WTC11 (cell line): ENCODE results near the gene MTARC1.

Experiments
- ELF4 ChIP-seq: sonication (generic); formaldehyde crosslinking; IDR thresholded peaks from 2 replicates; pipeline ENCODE4 v1.8.1; 2022; ENCODE audit warnings: low read depth, mild to moderate bottlenecking, moderate library complexity, missing genetic modification reagents
- FOXJ3 ChIP-seq: sonication (generic); formaldehyde crosslinking; IDR thresholded peaks from 2 replicates; pipeline ENCODE4 v1.9.0; 2021; ENCODE audit warnings: missing genetic modification reagents, mild to moderate bottlenecking, borderline replicate concordance
- FOXP1 ChIP-seq: sonication (generic); formaldehyde crosslinking; IDR thresholded peaks from 2 replicates; pipeline ENCODE4 v1.8.0; 2022; ENCODE audit warnings: missing genetic modification reagents, mild to moderate bottlenecking, moderate library complexity, borderline replicate concordance
- JUN ChIP-seq: sonication (generic); formaldehyde crosslinking; IDR thresholded peaks from 2 replicates; pipeline ENCODE4 v1.8.0; 2023; ENCODE audit warnings: mild to moderate bottlenecking, missing genetic modification reagents
- KAT7 ChIP-seq: sonication (generic); formaldehyde crosslinking; IDR thresholded peaks from 2 replicates; pipeline ENCODE4 v1.8.1; 2023; ENCODE audit warnings: missing genetic modification reagents, mild to moderate bottlenecking, borderline replicate concordance
- NFE2L1 ChIP-seq: sonication (generic); formaldehyde crosslinking; IDR thresholded peaks from 2 replicates; pipeline ENCODE4 v1.8.1; 2023; ENCODE audit warnings: missing genetic modification reagents
- NR3C1 ChIP-seq: sonication (generic); formaldehyde crosslinking; conservative IDR thresholded peaks from 2 replicates; pipeline ENCODE4 v1.8.1; 2023; ENCODE audit warnings: low read depth, mild to moderate bottlenecking, missing genetic modification reagents
- TEAD1 ChIP-seq: sonication (generic); formaldehyde crosslinking; IDR thresholded peaks from 2 replicates; pipeline ENCODE4 v1.8.0; 2022; ENCODE audit warnings: mild to moderate bottlenecking, missing genetic modification reagents
- ZNF232 ChIP-seq: sonication (generic); formaldehyde crosslinking; IDR thresholded peaks from 2 replicates; pipeline ENCODE4 v1.8.0; 2022; ENCODE audit warnings: mild to moderate bottlenecking, missing genetic modification reagents
- TF ChIP-seq, protein P1 (sequence below): fragments of 200-600 bp; IDR thresholded peaks from 2 replicates; pipeline ENCODE4 v1.8.0; 2022; ENCODE audit warnings: antibody characterized with exemption
- TF ChIP-seq, protein P2 (sequence below): sonication (generic); formaldehyde crosslinking; IDR thresholded peaks from 2 replicates; pipeline ENCODE4 v1.8.0; 2022; ENCODE audit warnings: mild to moderate bottlenecking, missing genetic modification reagents
- TF ChIP-seq, protein P3 (sequence below): sonication (generic); formaldehyde crosslinking; IDR thresholded peaks from 2 replicates; pipeline ENCODE4 v1.8.0; 2023; ENCODE audit warnings: missing genetic modification reagents
- TF ChIP-seq, protein P4 (sequence below): sonication (generic); formaldehyde crosslinking; IDR thresholded peaks from 2 replicates; pipeline ENCODE4 v1.8.0; 2022; ENCODE audit warnings: mild to moderate bottlenecking, missing genetic modification reagents

DNA sequence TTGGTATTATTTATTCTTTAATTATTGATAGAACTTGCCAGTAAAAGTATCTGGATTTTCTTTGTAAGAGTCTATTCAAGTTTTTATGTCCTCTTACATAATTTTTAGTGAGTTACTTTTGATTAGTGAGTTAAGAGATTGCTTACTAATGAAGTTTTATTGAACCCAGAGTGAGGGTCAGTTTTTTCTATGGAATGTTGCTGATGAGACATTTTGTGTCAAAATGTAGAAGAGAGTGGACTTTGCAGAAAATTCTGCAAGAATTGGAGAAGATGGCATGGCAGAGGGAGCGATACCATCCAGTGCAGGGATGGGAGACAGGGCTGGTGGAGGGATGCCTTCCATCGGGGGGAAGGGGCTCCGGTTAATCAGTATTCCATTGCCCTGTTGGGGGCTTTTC is 27.6 kb upstream of the MTARC1 start:
- TF ChIP-seq ELF4 (CRISPR knock-in tag) (no peak), JUN (CRISPR knock-in tag) (no peak), FOXJ3 (CRISPR knock-in tag) (no peak), NR3C1 (CRISPR knock-in tag) (no peak), FOXP1 (CRISPR knock-in tag) (no peak), TEAD1 (CRISPR knock-in tag) (no peak), NFE2L1 (CRISPR knock-in tag) (no peak), ZNF232 (CRISPR knock-in tag) (no peak), KAT7 (CRISPR knock-in tag) (no peak)
- TF ChIP-seq, protein P1, sequence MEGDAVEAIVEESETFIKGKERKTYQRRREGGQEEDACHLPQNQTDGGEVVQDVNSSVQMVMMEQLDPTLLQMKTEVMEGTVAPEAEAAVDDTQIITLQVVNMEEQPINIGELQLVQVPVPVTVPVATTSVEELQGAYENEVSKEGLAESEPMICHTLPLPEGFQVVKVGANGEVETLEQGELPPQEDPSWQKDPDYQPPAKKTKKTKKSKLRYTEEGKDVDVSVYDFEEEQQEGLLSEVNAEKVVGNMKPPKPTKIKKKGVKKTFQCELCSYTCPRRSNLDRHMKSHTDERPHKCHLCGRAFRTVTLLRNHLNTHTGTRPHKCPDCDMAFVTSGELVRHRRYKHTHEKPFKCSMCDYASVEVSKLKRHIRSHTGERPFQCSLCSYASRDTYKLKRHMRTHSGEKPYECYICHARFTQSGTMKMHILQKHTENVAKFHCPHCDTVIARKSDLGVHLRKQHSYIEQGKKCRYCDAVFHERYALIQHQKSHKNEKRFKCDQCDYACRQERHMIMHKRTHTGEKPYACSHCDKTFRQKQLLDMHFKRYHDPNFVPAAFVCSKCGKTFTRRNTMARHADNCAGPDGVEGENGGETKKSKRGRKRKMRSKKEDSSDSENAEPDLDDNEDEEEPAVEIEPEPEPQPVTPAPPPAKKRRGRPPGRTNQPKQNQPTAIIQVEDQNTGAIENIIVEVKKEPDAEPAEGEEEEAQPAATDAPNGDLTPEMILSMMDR = no peak
- TF ChIP-seq, protein P2, sequence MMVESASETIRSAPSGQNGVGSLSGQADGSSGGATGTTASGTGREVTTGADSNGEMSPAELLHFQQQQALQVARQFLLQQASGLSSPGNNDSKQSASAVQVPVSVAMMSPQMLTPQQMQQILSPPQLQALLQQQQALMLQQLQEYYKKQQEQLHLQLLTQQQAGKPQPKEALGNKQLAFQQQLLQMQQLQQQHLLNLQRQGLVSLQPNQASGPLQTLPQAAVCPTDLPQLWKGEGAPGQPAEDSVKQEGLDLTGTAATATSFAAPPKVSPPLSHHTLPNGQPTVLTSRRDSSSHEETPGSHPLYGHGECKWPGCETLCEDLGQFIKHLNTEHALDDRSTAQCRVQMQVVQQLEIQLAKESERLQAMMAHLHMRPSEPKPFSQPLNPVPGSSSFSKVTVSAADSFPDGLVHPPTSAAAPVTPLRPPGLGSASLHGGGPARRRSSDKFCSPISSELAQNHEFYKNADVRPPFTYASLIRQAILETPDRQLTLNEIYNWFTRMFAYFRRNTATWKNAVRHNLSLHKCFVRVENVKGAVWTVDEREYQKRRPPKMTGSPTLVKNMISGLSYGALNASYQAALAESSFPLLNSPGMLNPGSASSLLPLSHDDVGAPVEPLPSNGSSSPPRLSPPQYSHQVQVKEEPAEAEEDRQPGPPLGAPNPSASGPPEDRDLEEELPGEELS (CRISPR knock-in tag) = no peak
- TF ChIP-seq, protein P3, sequence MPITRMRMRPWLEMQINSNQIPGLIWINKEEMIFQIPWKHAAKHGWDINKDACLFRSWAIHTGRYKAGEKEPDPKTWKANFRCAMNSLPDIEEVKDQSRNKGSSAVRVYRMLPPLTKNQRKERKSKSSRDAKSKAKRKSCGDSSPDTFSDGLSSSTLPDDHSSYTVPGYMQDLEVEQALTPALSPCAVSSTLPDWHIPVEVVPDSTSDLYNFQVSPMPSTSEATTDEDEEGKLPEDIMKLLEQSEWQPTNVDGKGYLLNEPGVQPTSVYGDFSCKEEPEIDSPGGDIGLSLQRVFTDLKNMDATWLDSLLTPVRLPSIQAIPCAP (CRISPR knock-in tag) = no peak
- TF ChIP-seq, protein P4, sequence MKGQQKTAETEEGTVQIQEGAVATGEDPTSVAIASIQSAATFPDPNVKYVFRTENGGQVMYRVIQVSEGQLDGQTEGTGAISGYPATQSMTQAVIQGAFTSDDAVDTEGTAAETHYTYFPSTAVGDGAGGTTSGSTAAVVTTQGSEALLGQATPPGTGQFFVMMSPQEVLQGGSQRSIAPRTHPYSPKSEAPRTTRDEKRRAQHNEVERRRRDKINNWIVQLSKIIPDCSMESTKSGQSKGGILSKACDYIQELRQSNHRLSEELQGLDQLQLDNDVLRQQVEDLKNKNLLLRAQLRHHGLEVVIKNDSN (CRISPR knock-in tag) = no peak
